ENCODE results near the gene PROCA1.

The PROCA1 gene, protein sequence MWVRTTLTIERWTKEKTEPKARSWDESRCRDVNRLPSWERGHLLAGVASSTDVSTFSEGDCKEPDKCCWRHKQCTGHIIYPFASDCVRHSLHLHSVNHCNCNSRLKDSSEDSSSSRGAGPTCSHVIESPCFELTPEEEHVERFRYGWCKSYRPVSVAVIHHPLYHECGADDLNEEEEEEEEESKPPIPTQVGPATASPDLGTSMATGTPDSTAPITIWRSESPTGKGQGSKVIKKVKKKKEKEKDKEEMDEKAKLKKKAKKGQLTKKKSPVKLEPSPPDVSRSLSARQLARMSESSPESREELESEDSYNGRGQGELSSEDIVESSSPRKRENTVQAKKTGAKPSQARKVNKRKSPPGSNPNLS

DNA sequence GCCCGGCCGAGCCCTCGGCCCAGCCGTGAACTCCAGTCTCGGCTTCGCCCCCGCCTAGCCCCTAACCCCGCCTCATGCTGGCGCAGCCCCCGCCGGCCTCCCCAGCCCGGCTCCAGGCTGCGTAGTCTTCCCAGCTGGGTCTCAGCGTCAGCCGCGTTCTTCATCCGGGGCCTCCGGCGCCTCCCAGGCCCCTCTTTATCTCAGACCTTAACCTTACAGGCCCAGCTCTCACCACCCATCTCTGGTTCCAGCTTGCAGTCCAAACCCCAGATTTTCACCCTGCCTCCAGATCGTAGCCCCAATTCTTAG lies at the start of gene PROCA1:
Gene PROCA1, minus strand, starts transcription at position 166 of the 309 bp plus-strand sequence. CDS start 228 bp downstream, outside the sequence.
- H3K9me3 ChIP-seq (ENCODE audit: control insufficient read depth, low read length): no peaks in the 10 kb centered on the region
- H3K4me2 ChIP-seq (ENCODE audit: low read length): peak within 1 kb of the TSS; percentile 67
- no peaks in the 10 kb centered on the region for H3K36me3 ChIP-seq (ENCODE audit: control insufficient read depth, insufficient read depth, low read length)
- H3K79me2 ChIP-seq: no peaks in the 10 kb centered on the region
- peak within 1 kb of the TSS; percentile 94 for H2AFZ ChIP-seq
- H3K27me3 ChIP-seq (ENCODE audit: control insufficient read depth, insufficient read depth, low read length): no peaks in the 10 kb centered on the region
- H3K27ac ChIP-seq: peak within 1 kb of the TSS; percentile 51
- H3K4me1 ChIP-seq: no peaks in the 10 kb centered on the region
- H3K9ac ChIP-seq: peak within 1 kb of the TSS; percentile 30
- peak within 1 kb of the TSS; percentile 60 for H3K4me3 ChIP-seq (ENCODE audit: low read depth, low read length)
- TF ChIP-seq, protein P1, sequence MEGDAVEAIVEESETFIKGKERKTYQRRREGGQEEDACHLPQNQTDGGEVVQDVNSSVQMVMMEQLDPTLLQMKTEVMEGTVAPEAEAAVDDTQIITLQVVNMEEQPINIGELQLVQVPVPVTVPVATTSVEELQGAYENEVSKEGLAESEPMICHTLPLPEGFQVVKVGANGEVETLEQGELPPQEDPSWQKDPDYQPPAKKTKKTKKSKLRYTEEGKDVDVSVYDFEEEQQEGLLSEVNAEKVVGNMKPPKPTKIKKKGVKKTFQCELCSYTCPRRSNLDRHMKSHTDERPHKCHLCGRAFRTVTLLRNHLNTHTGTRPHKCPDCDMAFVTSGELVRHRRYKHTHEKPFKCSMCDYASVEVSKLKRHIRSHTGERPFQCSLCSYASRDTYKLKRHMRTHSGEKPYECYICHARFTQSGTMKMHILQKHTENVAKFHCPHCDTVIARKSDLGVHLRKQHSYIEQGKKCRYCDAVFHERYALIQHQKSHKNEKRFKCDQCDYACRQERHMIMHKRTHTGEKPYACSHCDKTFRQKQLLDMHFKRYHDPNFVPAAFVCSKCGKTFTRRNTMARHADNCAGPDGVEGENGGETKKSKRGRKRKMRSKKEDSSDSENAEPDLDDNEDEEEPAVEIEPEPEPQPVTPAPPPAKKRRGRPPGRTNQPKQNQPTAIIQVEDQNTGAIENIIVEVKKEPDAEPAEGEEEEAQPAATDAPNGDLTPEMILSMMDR (IDR thresholded peaks at IDR 0.05): no peak

DNA sequence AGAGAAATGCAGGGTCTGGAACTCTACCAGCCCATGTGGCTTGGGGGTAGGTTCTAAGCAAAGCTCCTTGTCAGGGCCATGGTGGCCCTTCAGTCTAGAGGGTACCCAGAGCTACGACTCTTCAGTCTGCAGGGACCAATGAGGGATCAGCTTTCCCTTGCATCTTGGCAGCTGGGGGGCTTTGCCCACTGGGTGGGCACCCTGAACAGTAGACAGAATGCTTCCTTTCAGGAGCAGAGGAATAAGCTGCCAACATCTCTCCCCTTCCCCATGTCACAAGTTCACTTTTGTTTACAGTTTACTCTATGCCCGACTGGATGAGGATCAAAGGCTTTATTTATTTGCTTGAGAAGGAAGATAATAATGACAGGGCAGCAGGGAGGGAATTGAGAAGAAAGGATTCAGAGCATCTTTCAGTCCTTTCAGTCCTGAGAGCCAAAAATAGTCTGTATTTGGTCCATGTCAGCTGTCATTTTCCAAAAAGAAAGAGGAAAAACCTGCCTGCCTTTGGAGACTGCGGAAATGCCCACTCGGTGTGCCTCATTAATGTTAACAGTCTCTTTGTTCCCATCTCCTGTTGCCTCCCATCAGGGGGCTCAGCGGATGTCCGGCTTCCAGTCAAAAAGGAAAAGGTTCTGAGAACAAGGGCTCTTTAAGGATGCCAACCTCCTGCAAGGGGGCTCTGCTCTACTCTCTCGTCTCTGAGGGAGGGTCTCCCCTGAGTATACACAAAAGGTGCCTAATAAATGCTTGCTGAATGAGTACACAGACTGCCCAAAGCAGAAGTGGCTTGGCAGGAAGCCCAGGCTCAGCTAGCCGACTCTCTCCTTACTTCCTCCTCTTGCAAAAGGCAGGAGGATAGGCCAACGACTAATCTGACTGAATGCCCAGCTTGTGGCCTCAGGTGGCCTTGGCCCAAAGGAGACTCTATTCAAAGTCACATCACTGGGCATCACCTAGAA lies 49.2 kb upstream of the PROCA1 start:
- Histone ChIP-seq H3K4me1 (peaks cover 2% of the 10 kb centered on the region), H3K27ac (peak overlapping the region; percentile 25), H3K4me2 (ENCODE audit: low read length) (no peak overlapping the region), H3K4me3 (ENCODE audit: low read depth, low read length) (no peak overlapping the region), H3K9me3 (ENCODE audit: control insufficient read depth, low read length) (no peaks in the 10 kb centered on the region), H3K27me3 (ENCODE audit: control insufficient read depth, insufficient read depth, low read length) (no peaks in the 10 kb centered on the region), H3K36me3 (ENCODE audit: control insufficient read depth, insufficient read depth, low read length) (no peaks in the 10 kb centered on the region), H2AFZ (no peak overlapping the region), H3K9ac (no peak overlapping the region), H3K79me2 (peaks cover 3% of the 10 kb centered on the region)
- TF ChIP-seq, protein P1 (IDR thresholded peaks at IDR 0.05): no peak

DNA sequence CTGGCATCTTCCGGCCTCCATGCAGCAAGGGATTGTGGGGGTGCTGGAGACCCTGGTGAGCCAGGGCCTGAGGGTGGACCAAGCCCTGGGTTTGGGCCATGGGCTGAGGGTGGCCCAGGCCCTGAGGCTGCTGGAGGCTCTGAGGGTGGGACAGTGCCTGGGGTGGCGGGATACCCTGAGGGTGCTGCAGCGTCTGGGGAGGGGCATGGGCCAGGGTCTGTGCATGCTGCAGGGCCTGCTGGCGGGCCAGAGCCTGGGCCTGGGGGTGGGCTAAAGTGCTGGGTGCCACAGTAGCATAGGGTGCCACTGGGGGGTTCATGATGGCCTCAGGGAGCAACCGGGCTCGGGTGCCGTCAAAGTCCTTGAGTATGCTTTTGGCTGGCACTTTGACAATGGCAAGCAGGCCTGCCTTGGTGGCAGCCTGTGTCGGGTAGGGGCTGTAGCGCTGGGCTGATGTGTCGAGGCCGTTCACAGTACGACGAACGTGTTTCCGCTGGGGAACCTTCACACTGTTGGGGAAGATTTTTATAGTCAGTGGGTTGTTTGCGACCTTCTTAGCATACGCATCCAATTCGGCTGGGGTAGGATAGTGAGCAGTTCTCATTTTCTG lies 47.7 kb upstream of the PROCA1 start:
- no peak overlapping the region for H3K27ac ChIP-seq
- TF ChIP-seq, protein P1 (IDR thresholded peaks at IDR 0.05): no peak

DNA sequence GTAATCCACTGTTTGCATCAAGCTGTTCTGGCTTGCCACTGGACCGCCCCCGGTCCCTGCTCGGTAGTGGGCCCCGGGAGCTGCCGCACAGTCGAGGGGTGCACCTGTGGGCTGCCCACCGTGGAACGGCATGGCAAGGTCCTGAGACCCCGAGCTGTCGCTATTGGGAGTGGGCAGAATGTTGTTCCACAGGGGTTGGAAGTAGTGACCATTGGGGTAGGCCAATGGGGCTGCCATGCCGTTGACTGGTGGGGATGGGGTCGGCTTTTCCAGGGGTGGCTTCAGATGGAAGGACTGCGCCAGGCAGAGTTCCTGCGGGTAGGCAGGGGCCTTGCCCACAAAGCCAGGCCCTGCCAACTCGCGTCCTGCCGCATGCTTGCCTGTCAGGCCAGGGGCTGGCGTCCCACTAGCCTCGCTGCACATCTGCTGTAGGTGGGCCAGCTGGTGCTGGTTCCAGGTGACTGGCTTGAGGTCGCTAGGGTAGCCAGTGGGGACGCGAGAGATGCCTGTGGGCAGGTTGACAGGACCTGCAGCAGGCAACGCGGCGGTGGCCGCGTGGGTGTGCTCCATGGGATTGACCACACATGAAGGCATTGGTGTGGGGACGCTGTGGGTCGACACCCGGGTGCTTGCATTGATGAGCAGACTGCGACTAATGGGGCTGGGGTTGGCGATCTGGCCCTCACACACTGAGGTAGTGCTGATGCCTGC lies 46.9 kb upstream of the PROCA1 start:
- Histone ChIP-seq H3K79me2 (peaks cover 3% of the 10 kb centered on the region), H3K4me3 (ENCODE audit: low read depth, low read length) (no peak overlapping the region), H3K27me3 (ENCODE audit: control insufficient read depth, insufficient read depth, low read length) (no peaks in the 10 kb centered on the region), H3K9me3 (ENCODE audit: control insufficient read depth, low read length) (no peaks in the 10 kb centered on the region), H3K4me2 (ENCODE audit: low read length) (no peak overlapping the region), H3K9ac (no peak overlapping the region), H2AFZ (no peak overlapping the region), H3K4me1 (peaks cover 2% of the 10 kb centered on the region), H3K36me3 (ENCODE audit: control insufficient read depth, insufficient read depth, low read length) (no peaks in the 10 kb centered on the region), H3K27ac (no peak overlapping the region)
- TF ChIP-seq, protein P1 (IDR thresholded peaks at IDR 0.05): no peak

More for the DNA sequence above, 47.7 kb upstream of the PROCA1 start:
- H3K4me1 ChIP-seq: peaks cover 2% of the 10 kb centered on the region
- no peak overlapping the region for H3K4me2 ChIP-seq (ENCODE audit: low read length)
- H3K27me3 ChIP-seq (ENCODE audit: control insufficient read depth, insufficient read depth, low read length): no peaks in the 10 kb centered on the region
- H3K4me3 ChIP-seq (ENCODE audit: low read depth, low read length): no peak overlapping the region
- H3K9me3 ChIP-seq (ENCODE audit: control insufficient read depth, low read length): no peaks in the 10 kb centered on the region
- peaks cover 3% of the 10 kb centered on the region for H3K79me2 ChIP-seq
- no peak overlapping the region for H2AFZ ChIP-seq
- no peak overlapping the region for H3K9ac ChIP-seq
- no peaks in the 10 kb centered on the region for H3K36me3 ChIP-seq (ENCODE audit: control insufficient read depth, insufficient read depth, low read length)
